ENCODE measurements around the gene LARGE1.
"Not testable (repeated sequence)": the region's sequence is repeated elsewhere in the genome, so short reads cannot be mapped to it uniquely, and the experiment has no call there.

Gene LARGE1

GRCh38 chr22:33860386-33860785 is 59.9 kb downstream of the LARGE1 start:
- no peak for FAIRE-seq
- no peak for DNase-seq (ENCODE audit: insufficient read length, low spot score)

DNA sequence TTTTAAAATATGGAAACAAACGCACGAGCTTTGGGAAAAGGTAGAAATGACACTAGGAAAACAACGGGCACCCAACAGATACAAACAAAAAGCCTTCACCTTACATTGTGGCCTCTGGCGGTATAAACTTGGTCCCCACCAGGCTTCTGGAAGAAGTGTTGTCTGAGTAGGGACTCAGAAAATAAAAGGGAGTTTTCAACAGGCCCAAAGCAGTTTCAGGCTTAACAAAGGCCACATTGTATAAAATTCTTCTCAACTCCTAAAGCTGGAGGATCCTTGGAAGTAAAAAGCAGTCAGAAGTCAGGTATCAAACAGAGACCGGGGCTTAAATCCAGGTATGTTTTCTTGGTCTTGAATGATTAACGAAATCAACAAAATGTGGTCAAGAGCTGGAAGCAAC is 61.0 kb downstream of the LARGE1 start:
- DNase-seq (ENCODE audit: insufficient read length, low spot score): no peak
- FAIRE-seq: no peak

DNA sequence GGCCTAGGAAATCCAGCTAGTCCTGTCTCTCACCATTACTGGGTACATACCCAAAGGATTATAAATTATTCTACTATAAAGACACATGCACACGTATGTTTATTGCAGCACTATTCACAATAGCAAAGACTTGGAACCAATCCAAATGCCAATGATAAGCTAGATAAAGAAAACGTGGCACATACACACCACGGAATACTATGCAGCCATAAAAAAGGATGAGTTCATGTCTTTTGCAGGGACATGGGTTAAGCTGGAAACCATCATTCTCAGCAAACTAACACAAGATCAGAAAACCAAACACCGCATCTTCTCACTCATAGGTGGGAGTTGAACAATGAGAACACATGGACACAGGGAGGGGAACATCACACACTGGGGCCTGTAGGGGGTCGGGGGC is 61.6 kb downstream of the LARGE1 start:
- not testable (repeated sequence) for FAIRE-seq; DNase-seq (ENCODE audit: insufficient read length, low spot score)

DNA sequence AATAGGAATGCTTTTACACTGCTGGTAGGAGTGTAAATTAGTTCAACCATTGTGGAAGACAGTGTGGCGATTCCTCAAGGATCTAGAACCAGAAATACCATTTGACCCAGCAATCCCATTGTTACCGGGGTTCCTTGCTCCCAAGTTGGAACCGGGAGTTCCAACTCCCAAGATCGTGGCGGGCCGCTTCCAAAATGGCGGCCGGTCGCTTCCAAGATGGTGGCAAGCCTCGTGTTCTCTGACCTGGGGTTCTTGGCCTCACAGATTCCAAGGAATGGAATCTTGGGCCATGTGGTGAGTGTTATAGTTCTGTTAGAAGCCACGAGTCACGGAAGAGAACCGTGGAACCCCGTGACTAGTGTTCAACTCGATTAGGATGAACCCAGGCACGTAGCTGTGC is 62.5 kb downstream of the LARGE1 start:
- not testable (repeated sequence) for DNase-seq (ENCODE audit: insufficient read length, low spot score); FAIRE-seq

- FAIRE-seq: no peak
- no peak for DNase-seq (ENCODE audit: insufficient read length, low spot score)
Measured at GRCh38 chr22:33854724-33855123, 65.6 kb downstream of the LARGE1 start.

DNA sequence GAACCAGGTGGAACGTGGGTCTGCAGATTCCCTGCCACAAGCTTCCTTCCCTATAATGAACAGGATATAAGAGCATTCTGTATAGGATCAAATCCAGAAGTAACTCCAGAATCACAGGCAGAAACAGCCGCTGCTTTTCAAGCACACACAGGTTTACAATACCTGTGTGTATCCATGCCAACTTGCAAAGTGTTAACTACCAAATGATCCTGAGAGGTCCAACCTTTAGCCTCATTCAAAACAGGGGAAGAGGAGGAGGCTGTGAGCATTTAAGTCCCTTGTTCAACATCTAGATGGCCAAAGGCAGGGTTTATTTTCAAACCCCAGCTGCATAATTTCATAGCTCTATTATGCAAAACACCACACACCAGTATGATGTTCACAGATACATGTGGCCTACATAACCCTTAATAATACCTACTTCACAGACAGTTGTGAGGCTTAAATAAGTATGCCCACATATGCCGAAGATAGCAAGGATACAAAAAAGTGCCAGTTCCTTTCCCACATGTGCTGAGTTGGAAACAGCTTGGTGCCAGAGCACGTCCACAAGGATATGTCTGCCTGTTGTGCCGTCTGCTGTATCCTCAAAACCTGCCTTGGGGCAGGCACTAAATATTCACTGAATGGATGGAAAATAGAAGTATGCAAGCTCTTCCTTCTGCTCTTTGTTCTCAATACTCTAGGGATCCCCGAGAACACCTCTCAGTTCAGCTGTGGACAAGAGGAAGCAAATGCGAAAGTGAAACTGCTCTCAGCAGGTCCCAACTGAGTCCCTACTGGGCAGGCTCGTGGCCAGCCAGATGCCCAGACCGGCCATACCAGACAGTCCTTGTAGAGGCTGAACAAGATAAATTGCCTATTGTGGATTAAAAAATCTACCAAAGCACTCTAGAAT is 66.8 kb downstream of the LARGE1 start:
- DNase-seq (ENCODE audit: insufficient read length, low spot score) (peak; percentile 74), FAIRE-seq (peak; percentile 92)

- FAIRE-seq (no peak), DNase-seq (ENCODE audit: insufficient read length, low spot score) (no peak)
Measured at GRCh38 chr22:33851821-33852384, 68.4 kb downstream of the LARGE1 start.

DNA sequence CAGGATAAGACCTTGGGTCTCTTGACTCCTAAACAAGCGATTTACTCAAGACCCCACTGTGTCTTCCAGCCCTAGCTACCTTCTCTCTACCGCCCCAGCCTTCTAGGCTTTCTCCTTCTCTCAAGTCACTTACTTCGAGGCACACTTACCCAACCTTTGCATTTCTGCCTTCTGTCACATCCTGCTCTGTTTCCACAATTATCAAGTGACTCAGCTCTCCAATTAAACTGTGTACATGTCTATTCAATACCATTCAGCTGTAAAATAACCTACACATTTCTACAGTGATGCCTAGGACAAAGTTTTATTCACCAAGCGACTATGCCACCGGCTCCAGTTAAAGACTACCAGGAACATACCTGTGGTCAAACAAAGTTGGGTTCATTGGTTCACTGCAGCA is 69.0 kb downstream of the LARGE1 start:
- FAIRE-seq: peak; percentile 68

GRCh38 chr22:33850724-33851123 is 69.6 kb downstream of the LARGE1 start:
- DNase-seq (ENCODE audit: insufficient read length, low spot score): no peak
- FAIRE-seq: no peak

More for the DNA sequence above, 69.0 kb downstream of the LARGE1 start:
- DNase-seq (ENCODE audit: insufficient read length, low spot score): no peak

- no peak for FAIRE-seq
- DNase-seq (ENCODE audit: insufficient read length, low spot score): no peak
Measured at GRCh38 chr22:33850193-33850592, 70.1 kb downstream of the LARGE1 start.

GRCh38 chr22:33848251-33848650 is 72.0 kb downstream of the LARGE1 start:
- no peak for DNase-seq (ENCODE audit: insufficient read length, low spot score)
- FAIRE-seq: peak; percentile 8

- DNase-seq (ENCODE audit: insufficient read length, low spot score) (no peak), FAIRE-seq (no peak)
Measured at GRCh38 chr22:33844273-33844672, 76.0 kb downstream of the LARGE1 start.

DNA sequence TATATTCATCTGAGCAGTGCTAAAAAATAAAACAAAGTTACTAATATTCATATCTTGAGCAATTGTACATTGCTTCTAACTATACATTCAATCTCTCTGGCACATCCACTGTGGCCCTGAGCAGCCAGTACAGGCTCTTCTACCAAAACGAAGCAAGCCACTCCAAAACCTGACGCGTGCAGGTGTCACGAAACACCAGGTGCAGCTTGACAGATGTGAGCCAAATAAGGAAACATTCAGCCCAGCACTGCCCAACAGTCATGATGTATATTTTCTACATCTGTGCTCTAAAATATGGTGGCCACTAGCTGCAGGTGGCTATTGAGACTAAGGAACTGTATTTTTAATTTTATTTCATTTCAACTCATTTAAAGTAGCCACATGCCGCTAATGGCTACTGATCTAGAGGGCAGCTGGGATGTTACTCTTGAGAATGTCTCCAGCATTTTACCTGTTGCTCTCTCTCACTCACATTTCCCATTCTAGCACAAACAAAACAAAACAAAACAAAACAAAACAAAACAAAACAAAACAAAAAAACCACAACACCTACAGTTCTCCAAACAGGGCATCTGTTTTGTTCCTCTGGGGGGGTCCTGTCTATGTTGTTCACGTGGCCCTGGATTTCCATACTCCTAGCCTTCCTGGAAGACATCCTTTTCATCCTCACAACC is 77.7 kb downstream of the LARGE1 start:
- no peak for DNase-seq (ENCODE audit: insufficient read length, low spot score)
- FAIRE-seq: peak; percentile 72

DNA sequence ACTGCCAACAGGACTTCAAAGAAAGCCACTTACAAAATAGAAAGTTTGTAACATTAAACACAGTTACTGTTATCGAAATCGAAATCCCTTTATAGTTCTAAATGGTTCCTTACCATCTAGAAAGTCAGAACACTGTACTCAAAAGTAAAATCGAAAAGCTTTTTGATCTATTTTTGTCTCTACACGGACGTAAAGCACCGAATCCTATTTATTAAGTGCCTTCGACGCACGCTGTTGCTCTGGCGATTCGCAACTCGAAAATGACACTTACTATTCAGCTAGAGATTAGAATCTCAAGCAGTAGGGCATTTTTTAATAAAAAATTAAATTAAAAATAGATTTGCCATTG is 78.3 kb downstream of the LARGE1 start:
- DNase-seq (ENCODE audit: insufficient read length, low spot score) (no peak), FAIRE-seq (no peak)

DNA sequence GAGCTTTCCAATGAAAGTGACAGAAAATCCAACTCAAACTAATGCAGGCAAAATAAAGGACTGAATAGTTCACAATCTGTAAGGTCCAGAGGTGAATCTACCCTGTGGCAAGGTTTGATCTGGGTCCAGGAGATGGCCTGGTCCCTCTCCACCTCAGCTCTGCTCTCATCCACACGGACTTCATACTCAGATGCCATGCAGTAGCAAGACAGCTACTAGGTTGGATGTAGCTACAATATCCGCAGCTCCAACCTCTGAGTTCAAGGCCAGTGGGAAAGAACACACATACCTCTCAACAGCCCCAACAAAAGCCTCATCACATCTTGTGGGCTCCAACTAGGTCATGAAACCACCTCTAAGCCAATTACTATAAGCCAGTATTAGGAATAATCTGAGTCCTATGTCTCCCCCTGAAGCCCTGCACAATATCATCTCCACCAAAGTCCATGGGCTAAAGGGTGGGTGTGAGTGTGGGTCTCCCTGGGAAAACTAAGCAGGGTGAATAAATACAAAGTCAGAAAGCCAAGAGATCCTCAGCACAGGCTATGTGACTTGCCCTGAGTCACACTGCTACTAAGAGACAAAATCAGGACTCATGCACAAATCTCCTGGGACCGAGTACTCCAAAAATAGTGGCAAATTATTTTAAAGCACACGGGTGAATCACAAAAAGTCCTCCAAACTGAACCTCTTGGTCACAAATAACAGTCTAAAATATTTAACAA is 78.8 kb downstream of the LARGE1 start:
- FAIRE-seq (peak; percentile 45), DNase-seq (ENCODE audit: insufficient read length, low spot score) (no peak)

GRCh38 chr22:33838644-33839043 is 81.6 kb downstream of the LARGE1 start:
- no peak for FAIRE-seq
- DNase-seq (ENCODE audit: insufficient read length, low spot score): no peak

DNA sequence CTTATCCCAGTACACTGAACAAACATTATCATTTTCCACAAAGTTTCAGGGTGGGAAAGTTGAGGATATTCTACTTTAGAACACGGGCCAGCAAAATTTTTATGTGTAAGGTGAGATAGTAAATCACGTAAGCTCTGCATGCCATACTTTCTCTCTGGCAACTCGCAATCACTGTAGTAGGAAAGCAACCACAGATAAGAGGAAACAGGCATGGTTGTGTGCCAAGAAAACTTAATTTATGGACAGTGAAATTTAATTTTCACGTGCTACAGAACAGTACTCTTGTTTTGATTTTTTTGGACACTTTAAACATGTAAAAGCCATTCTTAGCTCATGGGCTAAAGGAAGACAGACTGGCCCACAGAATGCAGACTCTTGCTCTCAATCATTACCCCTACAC is 82.5 kb downstream of the LARGE1 start:
- no peak for FAIRE-seq

GRCh38 chr22:33835265-33835664 is 85.0 kb downstream of the LARGE1 start:
- FAIRE-seq (no peak), DNase-seq (ENCODE audit: insufficient read length, low spot score) (no peak)

More for the DNA sequence above, 82.5 kb downstream of the LARGE1 start:
- no peak for DNase-seq (ENCODE audit: insufficient read length, low spot score)

GRCh38 chr22:33832558-33833151 is 87.6 kb downstream of the LARGE1 start:
- no peak for FAIRE-seq
- DNase-seq (ENCODE audit: insufficient read length, low spot score): no peak

- FAIRE-seq: no peak
- DNase-seq (ENCODE audit: insufficient read length, low spot score): no peak
Measured at GRCh38 chr22:33831651-33832050, 88.6 kb downstream of the LARGE1 start.

- no peak for DNase-seq (ENCODE audit: insufficient read length, low spot score)
- FAIRE-seq: no peak
Measured at GRCh38 chr22:33831207-33831606, 89.1 kb downstream of the LARGE1 start.

Data from GM19239 (cell line).